DND-41 (cell line): Measurements from ENCODE around the gene SCGB2B2.

Source experiments
- ATAC-seq: fragments of 200-7000 bp; cut with Tn5 transposase; 3 replicates; pipeline ENCODE4 v1.9.1; 2021; ENCODE audit warnings: low read depth; ENCODE audit not compliant: insufficient read depth
- DNase-seq: peaks from one replicate; pipeline ENCODE4 v3.0.0-alpha.2; 2020
- H2AFZ ChIP-seq: 2 replicates; pipeline ENCODE4 v1.6.0; 2012; ENCODE audit warnings: low read depth, low read length
- H3K27ac ChIP-seq: 2 replicates; pipeline ENCODE4 v1.5.1; 2012; ENCODE audit warnings: low read length, inconsistent platforms
- H3K27me3 ChIP-seq: fragments of 200-600 bp; sonication (generic); 2 replicates; pipeline ENCODE4 v1.6.0; 2012; ENCODE audit warnings: low read length, mild to moderate bottlenecking, inconsistent platforms; ENCODE audit not compliant: insufficient read depth, poor library complexity
- H3K36me3 ChIP-seq: 2 replicates; pipeline ENCODE4 v1.5.1; 2012; ENCODE audit warnings: low read length, inconsistent platforms; ENCODE audit not compliant: insufficient read depth
- H3K4me1 ChIP-seq: 2 replicates; pipeline ENCODE4 v1.5.1; 2012; ENCODE audit warnings: mild to moderate bottlenecking, low read length; ENCODE audit not compliant: insufficient read depth
- H3K4me2 ChIP-seq: 2 replicates; pipeline ENCODE4 v1.6.0; 2012; ENCODE audit warnings: mild to moderate bottlenecking, moderate library complexity, low read length, inconsistent platforms; ENCODE audit not compliant: insufficient read depth
- H3K4me3 ChIP-seq, 2 experiments: fragments of 200-600 bp in 1 of 2; shearing (Covaris generic) in 1 of 2; 2 replicates each; pipeline ENCODE4 v1.5.1; 2012 to 2016; ENCODE audit warnings: inconsistent platforms in 2 of 2, low read length in 2 of 2, mild to moderate bottlenecking in 2 of 2, low read depth in 1 of 2, moderate library complexity in 1 of 2
- H3K79me2 ChIP-seq: 2 replicates; pipeline ENCODE4 v1.6.0; 2012; ENCODE audit warnings: low read length, inconsistent platforms; ENCODE audit not compliant: insufficient read depth
- H3K9ac ChIP-seq: 2 replicates; pipeline ENCODE4 v1.6.0; 2012; ENCODE audit warnings: low read depth, mild to moderate bottlenecking, inconsistent platforms, low read length, moderate library complexity
- H3K9me3 ChIP-seq: 2 replicates; pipeline ENCODE4 v1.5.1; 2012; ENCODE audit warnings: low read length, moderate library complexity, mild to moderate bottlenecking, inconsistent platforms; ENCODE audit not compliant: insufficient read depth, severe bottlenecking
- H4K20me1 ChIP-seq: 2 replicates; pipeline ENCODE4 v1.6.0; 2012; ENCODE audit warnings: low read length; ENCODE audit not compliant: insufficient read depth
- EZH2 ChIP-seq: IDR thresholded peaks from 3 replicates; pipeline ENCODE4 v1.6.1; 2012; ENCODE audit warnings: borderline replicate concordance, low read depth, mild to moderate bottlenecking, moderate library complexity, low read length, inconsistent platforms; ENCODE audit not compliant: severe bottlenecking
- TF ChIP-seq, protein P1 (sequence below): IDR thresholded peaks from 2 replicates; pipeline ENCODE4 v1.5.1; 2012; ENCODE audit warnings: borderline replicate concordance, low read length, moderate library complexity, mild to moderate bottlenecking; ENCODE audit not compliant: poor library complexity, severe bottlenecking; ENCODE audit errors: extremely low read depth

The SCGB2B2 gene

GRCh38 chr19:34633802-34634201, 43.2 kb downstream of the SCGB2B2 start:
- ATAC-seq (no peak), DNase-seq (no peak)
- TF ChIP-seq, protein P1, sequence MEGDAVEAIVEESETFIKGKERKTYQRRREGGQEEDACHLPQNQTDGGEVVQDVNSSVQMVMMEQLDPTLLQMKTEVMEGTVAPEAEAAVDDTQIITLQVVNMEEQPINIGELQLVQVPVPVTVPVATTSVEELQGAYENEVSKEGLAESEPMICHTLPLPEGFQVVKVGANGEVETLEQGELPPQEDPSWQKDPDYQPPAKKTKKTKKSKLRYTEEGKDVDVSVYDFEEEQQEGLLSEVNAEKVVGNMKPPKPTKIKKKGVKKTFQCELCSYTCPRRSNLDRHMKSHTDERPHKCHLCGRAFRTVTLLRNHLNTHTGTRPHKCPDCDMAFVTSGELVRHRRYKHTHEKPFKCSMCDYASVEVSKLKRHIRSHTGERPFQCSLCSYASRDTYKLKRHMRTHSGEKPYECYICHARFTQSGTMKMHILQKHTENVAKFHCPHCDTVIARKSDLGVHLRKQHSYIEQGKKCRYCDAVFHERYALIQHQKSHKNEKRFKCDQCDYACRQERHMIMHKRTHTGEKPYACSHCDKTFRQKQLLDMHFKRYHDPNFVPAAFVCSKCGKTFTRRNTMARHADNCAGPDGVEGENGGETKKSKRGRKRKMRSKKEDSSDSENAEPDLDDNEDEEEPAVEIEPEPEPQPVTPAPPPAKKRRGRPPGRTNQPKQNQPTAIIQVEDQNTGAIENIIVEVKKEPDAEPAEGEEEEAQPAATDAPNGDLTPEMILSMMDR, result no peak
- no peak for TF ChIP-seq EZH2
- no peaks in the 10 kb centered on the region for H3K27me3 ChIP-seq
- H3K79me2 ChIP-seq, result no peaks in the 10 kb centered on the region
- H4K20me1 ChIP-seq, result no peaks in the 10 kb centered on the region
- H3K36me3 ChIP-seq, result no peaks in the 10 kb centered on the region
- H3K27ac ChIP-seq, result no peak overlapping the region
- no peaks in the 10 kb centered on the region for H3K9me3 ChIP-seq
- H2AFZ ChIP-seq, result no peak overlapping the region
- no peaks in the 10 kb centered on the region for H3K4me1 ChIP-seq
- no peak overlapping the region for H3K4me2 ChIP-seq
- no peak overlapping the region for H3K4me3 ChIP-seq
- no peak overlapping the region for H3K9ac ChIP-seq
